HepG2 (cell line): Measurements from ENCODE around the gene CCND1. TPM values are rescaled to one million over a fixed set of nuclear protein-coding genes. Genes with fewer than 3 reads are reported as not detected.

ENCODE experiments used
- EED ChIP-seq: sonication (generic); formaldehyde crosslinking; IDR thresholded peaks from 2 replicates; pipeline ENCODE4 v1.5.0; 2020; ENCODE audit warnings: mild to moderate bottlenecking, missing genetic modification reagents
- HES4 ChIP-seq: sonication (generic); formaldehyde crosslinking; IDR thresholded peaks from 2 replicates; pipeline ENCODE4 v1.9.0; 2021; ENCODE audit warnings: mild to moderate bottlenecking, missing genetic modification reagents, borderline replicate concordance
- JUN ChIP-seq: sonication (generic); formaldehyde crosslinking; IDR thresholded peaks from 2 replicates; pipeline ENCODE4 v1.4.0; 2020; ENCODE audit warnings: mild to moderate bottlenecking, missing genetic modification reagents
- PATZ1 ChIP-seq: sonication (generic); formaldehyde crosslinking; IDR thresholded peaks from 2 replicates; pipeline ENCODE4 v1.4.0; 2020; ENCODE audit warnings: missing genetic modification reagents
- SYNCRIP ChIP-seq: fragments of 200-400 bp; formaldehyde crosslinking; IDR thresholded peaks from 2 replicates; pipeline ENCODE4 v1.6.1; 2018; ENCODE audit warnings: mild to moderate bottlenecking, low read depth, low read length; ENCODE audit not compliant: insufficient read depth
- TFAP4 ChIP-seq: sonication (generic); IDR thresholded peaks from 2 replicates; pipeline ENCODE4 v1.6.1; 2016; ENCODE audit warnings: low read depth, borderline replicate concordance
- ZFP1 ChIP-seq: IDR thresholded peaks from 2 replicates; pipeline ENCODE4 v1.6.1; 2016
- ZNF768 ChIP-seq: sonication (generic); formaldehyde crosslinking; IDR thresholded peaks from 2 replicates; pipeline ENCODE4 v1.4.0; 2020; ENCODE audit warnings: missing genetic modification reagents
- ZZZ3 ChIP-seq: sonication (generic); formaldehyde crosslinking; IDR thresholded peaks from 2 replicates; pipeline ENCODE4 v1.4.0; 2020; ENCODE audit warnings: missing genetic modification reagents, mild to moderate bottlenecking, borderline replicate concordance
- polyA plus RNA-seq, 8 experiments: library from polyadenylated mRNA; depleted of rRNA in 3 of 8; stranded (reverse) in 7 of 8; unstranded in 1 of 8; fragments of >200 nt; fragmentation: Illumina TruSeq in 4 of 8; extraction: Trizol in 4 of 8; gene quantifications; 2 replicates each; pipeline versions ENCODE4 v1.2.1 to v1.2.3, GENCODE V29; 2011 to 2016; ENCODE audit warnings: low read depth in 4 of 8, missing spikeins in 1 of 8, mixed read lengths in 1 of 8; ENCODE audit not compliant: insufficient read depth in 1 of 8
- total RNA-seq, 5 experiments: library from RNA; depleted of rRNA; stranded (reverse); fragments of >200 nt; fragmentation: Illumina TruSeq; extraction: Trizol; gene quantifications; 2 replicates each; pipeline ENCODE4 v1.2.3, GENCODE V29; 2016; ENCODE audit warnings: low read depth in 1 of 5
- TF ChIP-seq, protein P1 (sequence below): sonication (generic); formaldehyde crosslinking; IDR thresholded peaks from 2 replicates; pipeline ENCODE4 v1.4.0; 2020; ENCODE audit warnings: missing genetic modification reagents, borderline replicate concordance
- TF ChIP-seq, protein P2 (sequence below): sonication (generic); formaldehyde crosslinking; IDR thresholded peaks from 2 replicates; pipeline ENCODE4 v1.8.0; 2022; ENCODE audit warnings: missing genetic modification reagents, mild to moderate bottlenecking, borderline replicate concordance
- TF ChIP-seq, protein P3 (sequence below): sonication (generic); formaldehyde crosslinking; IDR thresholded peaks from 2 replicates; pipeline ENCODE4 v1.4.0; 2020; ENCODE audit warnings: missing genetic modification reagents
- TF ChIP-seq, protein P4 (sequence below): sonication (generic); formaldehyde crosslinking; IDR thresholded peaks from 2 replicates; pipeline ENCODE4 v1.5.1; 2020; ENCODE audit warnings: mild to moderate bottlenecking, moderate library complexity, missing genetic modification reagents

The CCND1 gene
- total and polyA plus RNA-seq, 2 of the 13 experiments (the other 11 are each of a cell fraction or from before 2014, with no cell fraction given): 107 to 136 TPM

GRCh38 chr11:69615545-69616278, 25.2 kb upstream of the CCND1 start (continued):
- TF ChIP-seq, protein P1, sequence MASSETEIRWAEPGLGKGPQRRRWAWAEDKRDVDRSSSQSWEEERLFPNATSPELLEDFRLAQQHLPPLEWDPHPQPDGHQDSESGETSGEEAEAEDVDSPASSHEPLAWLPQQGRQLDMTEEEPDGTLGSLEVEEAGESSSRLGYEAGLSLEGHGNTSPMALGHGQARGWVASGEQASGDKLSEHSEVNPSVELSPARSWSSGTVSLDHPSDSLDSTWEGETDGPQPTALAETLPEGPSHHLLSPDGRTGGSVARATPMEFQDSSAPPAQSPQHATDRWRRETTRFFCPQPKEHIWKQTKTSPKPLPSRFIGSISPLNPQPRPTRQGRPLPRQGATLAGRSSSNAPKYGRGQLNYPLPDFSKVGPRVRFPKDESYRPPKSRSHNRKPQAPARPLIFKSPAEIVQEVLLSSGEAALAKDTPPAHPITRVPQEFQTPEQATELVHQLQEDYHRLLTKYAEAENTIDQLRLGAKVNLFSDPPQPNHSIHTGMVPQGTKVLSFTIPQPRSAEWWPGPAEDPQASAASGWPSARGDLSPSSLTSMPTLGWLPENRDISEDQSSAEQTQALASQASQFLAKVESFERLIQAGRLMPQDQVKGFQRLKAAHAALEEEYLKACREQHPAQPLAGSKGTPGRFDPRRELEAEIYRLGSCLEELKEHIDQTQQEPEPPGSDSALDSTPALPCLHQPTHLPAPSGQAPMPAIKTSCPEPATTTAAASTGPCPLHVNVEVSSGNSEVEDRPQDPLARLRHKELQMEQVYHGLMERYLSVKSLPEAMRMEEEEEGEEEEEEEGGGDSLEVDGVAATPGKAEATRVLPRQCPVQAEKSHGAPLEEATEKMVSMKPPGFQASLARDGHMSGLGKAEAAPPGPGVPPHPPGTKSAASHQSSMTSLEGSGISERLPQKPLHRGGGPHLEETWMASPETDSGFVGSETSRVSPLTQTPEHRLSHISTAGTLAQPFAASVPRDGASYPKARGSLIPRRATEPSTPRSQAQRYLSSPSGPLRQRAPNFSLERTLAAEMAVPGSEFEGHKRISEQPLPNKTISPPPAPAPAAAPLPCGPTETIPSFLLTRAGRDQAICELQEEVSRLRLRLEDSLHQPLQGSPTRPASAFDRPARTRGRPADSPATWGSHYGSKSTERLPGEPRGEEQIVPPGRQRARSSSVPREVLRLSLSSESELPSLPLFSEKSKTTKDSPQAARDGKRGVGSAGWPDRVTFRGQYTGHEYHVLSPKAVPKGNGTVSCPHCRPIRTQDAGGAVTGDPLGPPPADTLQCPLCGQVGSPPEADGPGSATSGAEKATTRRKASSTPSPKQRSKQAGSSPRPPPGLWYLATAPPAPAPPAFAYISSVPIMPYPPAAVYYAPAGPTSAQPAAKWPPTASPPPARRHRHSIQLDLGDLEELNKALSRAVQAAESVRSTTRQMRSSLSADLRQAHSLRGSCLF (CRISPR knock-in tag): no peak
- TF ChIP-seq, protein P2, sequence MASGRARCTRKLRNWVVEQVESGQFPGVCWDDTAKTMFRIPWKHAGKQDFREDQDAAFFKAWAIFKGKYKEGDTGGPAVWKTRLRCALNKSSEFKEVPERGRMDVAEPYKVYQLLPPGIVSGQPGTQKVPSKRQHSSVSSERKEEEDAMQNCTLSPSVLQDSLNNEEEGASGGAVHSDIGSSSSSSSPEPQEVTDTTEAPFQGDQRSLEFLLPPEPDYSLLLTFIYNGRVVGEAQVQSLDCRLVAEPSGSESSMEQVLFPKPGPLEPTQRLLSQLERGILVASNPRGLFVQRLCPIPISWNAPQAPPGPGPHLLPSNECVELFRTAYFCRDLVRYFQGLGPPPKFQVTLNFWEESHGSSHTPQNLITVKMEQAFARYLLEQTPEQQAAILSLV (CRISPR knock-in tag): peak; percentile 40; the same call in 1 of the 2 replicates
- no peak for TF ChIP-seq EED (CRISPR knock-in tag)
- TF ChIP-seq JUN (CRISPR knock-in tag): 0 out of 2 replicates have a peak, but pooled peaks have one; percentile 55
- TF ChIP-seq HES4: 0 out of 2 replicates have a peak, but pooled peaks have one; percentile 36
- TF ChIP-seq, protein P3, sequence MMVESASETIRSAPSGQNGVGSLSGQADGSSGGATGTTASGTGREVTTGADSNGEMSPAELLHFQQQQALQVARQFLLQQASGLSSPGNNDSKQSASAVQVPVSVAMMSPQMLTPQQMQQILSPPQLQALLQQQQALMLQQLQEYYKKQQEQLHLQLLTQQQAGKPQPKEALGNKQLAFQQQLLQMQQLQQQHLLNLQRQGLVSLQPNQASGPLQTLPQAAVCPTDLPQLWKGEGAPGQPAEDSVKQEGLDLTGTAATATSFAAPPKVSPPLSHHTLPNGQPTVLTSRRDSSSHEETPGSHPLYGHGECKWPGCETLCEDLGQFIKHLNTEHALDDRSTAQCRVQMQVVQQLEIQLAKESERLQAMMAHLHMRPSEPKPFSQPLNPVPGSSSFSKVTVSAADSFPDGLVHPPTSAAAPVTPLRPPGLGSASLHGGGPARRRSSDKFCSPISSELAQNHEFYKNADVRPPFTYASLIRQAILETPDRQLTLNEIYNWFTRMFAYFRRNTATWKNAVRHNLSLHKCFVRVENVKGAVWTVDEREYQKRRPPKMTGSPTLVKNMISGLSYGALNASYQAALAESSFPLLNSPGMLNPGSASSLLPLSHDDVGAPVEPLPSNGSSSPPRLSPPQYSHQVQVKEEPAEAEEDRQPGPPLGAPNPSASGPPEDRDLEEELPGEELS (CRISPR knock-in tag): peak; percentile 36; the same call in 1 of the 2 replicates
- TF ChIP-seq ZNF768 (CRISPR knock-in tag): peak; percentile 52; the same call in 1 of the 2 replicates
- no peak for TF ChIP-seq SYNCRIP
- TF ChIP-seq PATZ1: no peak; the same call in 1 of the 2 replicates
- TF ChIP-seq, protein P4, sequence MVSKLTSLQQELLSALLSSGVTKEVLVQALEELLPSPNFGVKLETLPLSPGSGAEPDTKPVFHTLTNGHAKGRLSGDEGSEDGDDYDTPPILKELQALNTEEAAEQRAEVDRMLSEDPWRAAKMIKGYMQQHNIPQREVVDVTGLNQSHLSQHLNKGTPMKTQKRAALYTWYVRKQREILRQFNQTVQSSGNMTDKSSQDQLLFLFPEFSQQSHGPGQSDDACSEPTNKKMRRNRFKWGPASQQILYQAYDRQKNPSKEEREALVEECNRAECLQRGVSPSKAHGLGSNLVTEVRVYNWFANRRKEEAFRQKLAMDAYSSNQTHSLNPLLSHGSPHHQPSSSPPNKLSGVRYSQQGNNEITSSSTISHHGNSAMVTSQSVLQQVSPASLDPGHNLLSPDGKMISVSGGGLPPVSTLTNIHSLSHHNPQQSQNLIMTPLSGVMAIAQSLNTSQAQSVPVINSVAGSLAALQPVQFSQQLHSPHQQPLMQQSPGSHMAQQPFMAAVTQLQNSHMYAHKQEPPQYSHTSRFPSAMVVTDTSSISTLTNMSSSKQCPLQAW (CRISPR knock-in tag): peak; percentile 83
- TF ChIP-seq ZZZ3 (CRISPR knock-in tag): peak; percentile 77; the same call in 1 of the 2 replicates
- TF ChIP-seq ZFP1: no peak
- 0 out of 2 replicates have a peak, but pooled peaks have one; percentile 60 for TF ChIP-seq TFAP4
